ENCODE measurements around the gene HTRA2.

GRCh38 chr2:74488643-74489481 is 40.9 kb upstream of the HTRA2 start:
- TF ChIP-seq EZH2phosphoT487 (IDR thresholded peaks at IDR 0.05; ENCODE audit: borderline replicate concordance) (no peak), CTCF (conservative IDR thresholded peaks at IDR 0.05; ENCODE audit: low read length) (no peak)

Measured in Loucy (cell line).